GM11168 (cell line): ENCODE data around the gene FAM120A.
"Not testable (repeated sequence)": the region's sequence is repeated elsewhere in the genome, so short reads cannot be mapped to it uniquely, and the experiment has no call there.

Experiments used
- in situ Hi-C: fragments of 300-500 bp; cut with MboI; formaldehyde crosslinking; loops from one replicate; pipeline ENCODE4 v1.12.0; 2022; ENCODE audit warnings: low sequenced_read_pairs; ENCODE audit not compliant: unreplicated experiment

The FAM120A gene

GRCh38 chr9:93450945-93451815 lies at the start of gene FAM120A:
Gene FAM120A, plus strand, starts transcription at chr9:93451685. Its CDS starts 231 bp downstream, at chr9:93451916.
- in situ Hi-C loops, result no loop called here

- in situ Hi-C loops, result no loop called here
These were observed 45.1 kb upstream of the FAM120A start for GRCh38 chr9:93406371-93406770.

GRCh38 chr9:93413530-93413929 lies 38.0 kb upstream of the FAM120A start:
- in situ Hi-C loops, result no loop called here

- in situ Hi-C loops, result no loop called here
These were observed 36.3 kb upstream of the FAM120A start for GRCh38 chr9:93415176-93415690.

GRCh38 chr9:93416530-93417235 lies 34.8 kb upstream of the FAM120A start:
- in situ Hi-C loops, result no loop called here

GRCh38 chr9:93417538-93417937 lies 33.9 kb upstream of the FAM120A start:
- in situ Hi-C loops, result no loop called here

GRCh38 chr9:93419023-93419422 lies 32.5 kb upstream of the FAM120A start:
- in situ Hi-C loops, result no loop called here

GRCh38 chr9:93422977-93423616 lies 28.4 kb upstream of the FAM120A start:
- in situ Hi-C loops, result no loop called here

GRCh38 chr9:93427655-93428379 lies 23.7 kb upstream of the FAM120A start:
- in situ Hi-C loops, result no loop called here

- in situ Hi-C loops, result no loop called here
These were observed 19.9 kb upstream of the FAM120A start for GRCh38 chr9:93431539-93432105.

GRCh38 chr9:93432964-93433363 lies 18.5 kb upstream of the FAM120A start:
- in situ Hi-C loops, result no loop called here

- in situ Hi-C loops, result no loop called here
These were observed 17.4 kb upstream of the FAM120A start for GRCh38 chr9:93434056-93434455.

GRCh38 chr9:93435386-93435785 lies 16.1 kb upstream of the FAM120A start:
- in situ Hi-C loops, result no loop called here

GRCh38 chr9:93436218-93436617 lies 15.3 kb upstream of the FAM120A start:
- in situ Hi-C loops, result no loop called here

GRCh38 chr9:93436655-93437407 lies 14.7 kb upstream of the FAM120A start:
- in situ Hi-C loops, result no loop called here

GRCh38 chr9:93437996-93438395 lies 13.5 kb upstream of the FAM120A start:
- in situ Hi-C loops, result no loop called here

GRCh38 chr9:93439301-93439700 lies 12.2 kb upstream of the FAM120A start:
- in situ Hi-C loops, result not testable (repeated sequence)

GRCh38 chr9:93440896-93441580 lies 10.4 kb upstream of the FAM120A start:
- in situ Hi-C loops, result no loop called here

- in situ Hi-C loops, result no loop called here
These were observed 5.4 kb upstream of the FAM120A start for GRCh38 chr9:93446073-93446472.
